ENCODE results near the gene CLCN6.
A peak's percentile ranks its signal among the peaks of the same experiment; 100 is the strongest.

The CLCN6 gene

DNA sequence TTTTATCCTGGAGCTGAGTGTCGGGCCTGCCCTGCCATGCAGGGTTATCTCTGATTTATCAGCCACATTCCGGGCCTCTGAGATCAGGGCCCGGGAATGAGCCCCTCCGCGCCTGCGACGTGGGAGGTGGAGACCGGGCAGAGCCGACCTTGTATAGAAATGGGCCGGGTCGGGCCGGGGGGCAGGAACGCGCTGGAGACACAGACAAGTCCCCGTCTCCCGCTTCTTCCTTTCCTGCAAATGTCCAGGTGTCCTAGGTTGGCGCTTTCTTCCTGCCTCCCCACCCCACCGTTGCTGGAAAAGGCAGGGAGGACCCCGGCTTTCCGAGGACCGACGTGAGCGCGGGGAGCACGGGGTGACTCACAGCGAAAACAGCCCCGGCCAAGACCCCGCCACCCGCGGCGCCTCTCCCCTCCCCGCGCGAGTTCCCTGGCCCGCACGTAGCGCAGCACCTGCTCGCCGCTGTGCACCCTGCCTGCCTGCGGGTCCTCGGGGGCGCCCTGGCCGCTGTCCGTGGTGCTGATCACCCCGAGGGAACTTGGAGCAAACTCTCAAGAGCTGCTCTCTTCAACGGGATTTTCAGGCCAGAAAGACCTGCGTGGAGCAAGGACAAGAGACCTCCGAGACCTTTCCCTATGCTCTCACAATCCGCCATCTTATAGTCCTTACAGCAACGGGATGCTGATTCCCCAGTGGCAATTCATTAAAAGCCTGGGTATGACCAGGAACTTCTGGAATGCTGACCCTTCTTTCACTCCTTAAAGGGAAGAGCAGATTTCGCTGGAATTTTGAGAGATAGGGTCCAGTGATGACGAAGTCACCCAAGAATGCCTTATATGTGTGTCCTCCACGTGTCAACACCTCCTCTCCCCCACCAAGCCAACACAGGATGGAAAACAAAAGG, 53.2 kb downstream of the CLCN6 start (continued):
- no peak for TF ChIP-seq ZNF23 (tag by site-specific recombination; IDR thresholded peaks at IDR 0.05; ENCODE audit: borderline replicate concordance)
- TF ChIP-seq, protein P1, sequence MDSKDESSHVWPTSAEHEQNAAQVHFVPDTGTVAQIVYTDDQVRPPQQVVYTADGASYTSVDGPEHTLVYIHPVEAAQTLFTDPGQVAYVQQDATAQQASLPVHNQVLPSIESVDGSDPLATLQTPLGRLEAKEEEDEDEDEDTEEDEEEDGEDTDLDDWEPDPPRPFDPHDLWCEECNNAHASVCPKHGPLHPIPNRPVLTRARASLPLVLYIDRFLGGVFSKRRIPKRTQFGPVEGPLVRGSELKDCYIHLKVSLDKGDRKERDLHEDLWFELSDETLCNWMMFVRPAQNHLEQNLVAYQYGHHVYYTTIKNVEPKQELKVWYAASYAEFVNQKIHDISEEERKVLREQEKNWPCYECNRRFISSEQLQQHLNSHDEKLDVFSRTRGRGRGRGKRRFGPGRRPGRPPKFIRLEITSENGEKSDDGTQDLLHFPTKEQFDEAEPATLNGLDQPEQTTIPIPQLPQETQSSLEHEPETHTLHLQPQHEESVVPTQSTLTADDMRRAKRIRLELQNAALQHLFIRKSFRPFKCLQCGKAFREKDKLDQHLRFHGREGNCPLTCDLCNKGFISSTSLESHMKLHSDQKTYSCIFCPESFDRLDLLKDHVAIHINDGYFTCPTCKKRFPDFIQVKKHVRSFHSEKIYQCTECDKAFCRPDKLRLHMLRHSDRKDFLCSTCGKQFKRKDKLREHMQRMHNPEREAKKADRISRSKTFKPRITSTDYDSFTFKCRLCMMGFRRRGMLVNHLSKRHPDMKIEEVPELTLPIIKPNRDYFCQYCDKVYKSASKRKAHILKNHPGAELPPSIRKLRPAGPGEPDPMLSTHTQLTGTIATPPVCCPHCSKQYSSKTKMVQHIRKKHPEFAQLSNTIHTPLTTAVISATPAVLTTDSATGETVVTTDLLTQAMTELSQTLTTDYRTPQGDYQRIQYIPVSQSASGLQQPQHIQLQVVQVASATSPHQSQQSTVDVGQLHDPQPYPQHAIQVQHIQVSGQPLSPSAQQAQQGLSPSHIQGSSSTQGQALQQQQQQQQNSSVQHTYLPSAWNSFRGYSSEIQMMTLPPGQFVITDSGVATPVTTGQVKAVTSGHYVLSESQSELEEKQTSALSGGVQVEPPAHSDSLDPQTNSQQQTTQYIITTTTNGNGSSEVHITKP (tag by site-specific recombination; IDR thresholded peaks at IDR 0.05) = 0 out of 2 replicates have a peak, but pooled peaks have one; percentile 38
- TF ChIP-seq ZBTB21 (tag by site-specific recombination; IDR thresholded peaks at IDR 0.05) = no peak
- no peak for TF ChIP-seq ZNF501 (tag by site-specific recombination; IDR thresholded peaks at IDR 0.05)
- TF ChIP-seq, protein P2, sequence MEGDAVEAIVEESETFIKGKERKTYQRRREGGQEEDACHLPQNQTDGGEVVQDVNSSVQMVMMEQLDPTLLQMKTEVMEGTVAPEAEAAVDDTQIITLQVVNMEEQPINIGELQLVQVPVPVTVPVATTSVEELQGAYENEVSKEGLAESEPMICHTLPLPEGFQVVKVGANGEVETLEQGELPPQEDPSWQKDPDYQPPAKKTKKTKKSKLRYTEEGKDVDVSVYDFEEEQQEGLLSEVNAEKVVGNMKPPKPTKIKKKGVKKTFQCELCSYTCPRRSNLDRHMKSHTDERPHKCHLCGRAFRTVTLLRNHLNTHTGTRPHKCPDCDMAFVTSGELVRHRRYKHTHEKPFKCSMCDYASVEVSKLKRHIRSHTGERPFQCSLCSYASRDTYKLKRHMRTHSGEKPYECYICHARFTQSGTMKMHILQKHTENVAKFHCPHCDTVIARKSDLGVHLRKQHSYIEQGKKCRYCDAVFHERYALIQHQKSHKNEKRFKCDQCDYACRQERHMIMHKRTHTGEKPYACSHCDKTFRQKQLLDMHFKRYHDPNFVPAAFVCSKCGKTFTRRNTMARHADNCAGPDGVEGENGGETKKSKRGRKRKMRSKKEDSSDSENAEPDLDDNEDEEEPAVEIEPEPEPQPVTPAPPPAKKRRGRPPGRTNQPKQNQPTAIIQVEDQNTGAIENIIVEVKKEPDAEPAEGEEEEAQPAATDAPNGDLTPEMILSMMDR (tag by site-specific recombination; IDR thresholded peaks at IDR 0.05) = peak; percentile 80
- TF ChIP-seq BCL11B (tag by site-specific recombination; IDR thresholded peaks at IDR 0.05; ENCODE audit: low read depth) = no peak
- TF ChIP-seq OSR2 (tag by site-specific recombination; IDR thresholded peaks at IDR 0.05) = no peak
- TF ChIP-seq ZNF169 (tag by site-specific recombination; IDR thresholded peaks at IDR 0.05) = no peak
- TF ChIP-seq, protein P3, sequence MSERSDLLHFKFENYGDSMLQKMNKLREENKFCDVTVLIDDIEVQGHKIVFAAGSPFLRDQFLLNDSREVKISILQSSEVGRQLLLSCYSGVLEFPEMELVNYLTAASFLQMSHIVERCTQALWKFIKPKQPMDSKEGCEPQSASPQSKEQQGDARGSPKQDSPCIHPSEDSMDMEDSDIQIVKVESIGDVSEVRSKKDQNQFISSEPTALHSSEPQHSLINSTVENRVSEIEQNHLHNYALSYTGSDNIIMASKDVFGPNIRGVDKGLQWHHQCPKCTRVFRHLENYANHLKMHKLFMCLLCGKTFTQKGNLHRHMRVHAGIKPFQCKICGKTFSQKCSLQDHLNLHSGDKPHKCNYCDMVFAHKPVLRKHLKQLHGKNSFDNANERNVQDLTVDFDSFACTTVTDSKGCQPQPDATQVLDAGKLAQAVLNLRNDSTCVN (tag by site-specific recombination; optimal IDR thresholded peaks at IDR 0.05) = peak; percentile 71
- TF ChIP-seq, protein P4, sequence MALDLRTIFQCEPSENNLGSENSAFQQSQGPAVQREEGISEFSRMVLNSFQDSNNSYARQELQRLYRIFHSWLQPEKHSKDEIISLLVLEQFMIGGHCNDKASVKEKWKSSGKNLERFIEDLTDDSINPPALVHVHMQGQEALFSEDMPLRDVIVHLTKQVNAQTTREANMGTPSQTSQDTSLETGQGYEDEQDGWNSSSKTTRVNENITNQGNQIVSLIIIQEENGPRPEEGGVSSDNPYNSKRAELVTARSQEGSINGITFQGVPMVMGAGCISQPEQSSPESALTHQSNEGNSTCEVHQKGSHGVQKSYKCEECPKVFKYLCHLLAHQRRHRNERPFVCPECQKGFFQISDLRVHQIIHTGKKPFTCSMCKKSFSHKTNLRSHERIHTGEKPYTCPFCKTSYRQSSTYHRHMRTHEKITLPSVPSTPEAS (tag by site-specific recombination; IDR thresholded peaks at IDR 0.05) = no peak
- TF ChIP-seq ZNF114 (tag by site-specific recombination; IDR thresholded peaks at IDR 0.05) = no peak
- TF ChIP-seq ZBTB7A (tag by site-specific recombination; IDR thresholded peaks at IDR 0.05; ENCODE audit: low read depth) = no peak
- TF ChIP-seq ZNF211 (tag by site-specific recombination; IDR thresholded peaks at IDR 0.05; ENCODE audit: low read depth) = no peak
- TF ChIP-seq HOXD13 (CRISPR knock-in tag; IDR thresholded peaks at IDR 0.05; ENCODE audit: borderline replicate concordance) = no peak
- no peak for TF ChIP-seq FEZF1 (tag by site-specific recombination; IDR thresholded peaks at IDR 0.05)
- no peak for TF ChIP-seq TRIM28 (IDR thresholded peaks at IDR 0.05; ENCODE audit: borderline replicate concordance, low read length)
- TF ChIP-seq IKZF3 (tag by site-specific recombination; IDR thresholded peaks at IDR 0.05) = no peak
- TF ChIP-seq, protein P5, sequence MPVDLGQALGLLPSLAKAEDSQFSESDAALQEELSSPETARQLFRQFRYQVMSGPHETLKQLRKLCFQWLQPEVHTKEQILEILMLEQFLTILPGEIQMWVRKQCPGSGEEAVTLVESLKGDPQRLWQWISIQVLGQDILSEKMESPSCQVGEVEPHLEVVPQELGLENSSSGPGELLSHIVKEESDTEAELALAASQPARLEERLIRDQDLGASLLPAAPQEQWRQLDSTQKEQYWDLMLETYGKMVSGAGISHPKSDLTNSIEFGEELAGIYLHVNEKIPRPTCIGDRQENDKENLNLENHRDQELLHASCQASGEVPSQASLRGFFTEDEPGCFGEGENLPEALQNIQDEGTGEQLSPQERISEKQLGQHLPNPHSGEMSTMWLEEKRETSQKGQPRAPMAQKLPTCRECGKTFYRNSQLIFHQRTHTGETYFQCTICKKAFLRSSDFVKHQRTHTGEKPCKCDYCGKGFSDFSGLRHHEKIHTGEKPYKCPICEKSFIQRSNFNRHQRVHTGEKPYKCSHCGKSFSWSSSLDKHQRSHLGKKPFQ (tag by site-specific recombination; IDR thresholded peaks at IDR 0.05) = no peak
- TF ChIP-seq ZSCAN23 (tag by site-specific recombination; IDR thresholded peaks at IDR 0.05) = no peak
- no peak for TF ChIP-seq ZNF555 (tag by site-specific recombination; conservative IDR thresholded peaks at IDR 0.05)
- no peak for TF ChIP-seq ZNF514 (tag by site-specific recombination; IDR thresholded peaks at IDR 0.05)
- no peak for TF ChIP-seq ZNF596 (tag by site-specific recombination; IDR thresholded peaks at IDR 0.05)
- no peak for TF ChIP-seq EGR2 (tag by site-specific recombination; IDR thresholded peaks at IDR 0.05; ENCODE audit: low read depth)
- TF ChIP-seq ZNF223 (tag by site-specific recombination; IDR thresholded peaks at IDR 0.05) = no peak
- no peak for TF ChIP-seq ZNF302 (tag by site-specific recombination; IDR thresholded peaks at IDR 0.05; ENCODE audit: low read depth)
- TF ChIP-seq ZFP3 (tag by site-specific recombination; IDR thresholded peaks at IDR 0.05; ENCODE audit: low read depth) = no peak
- no peak for TF ChIP-seq ZNF394 (tag by site-specific recombination; IDR thresholded peaks at IDR 0.05; ENCODE audit: borderline replicate concordance)
- TF ChIP-seq ZBTB8A (tag by site-specific recombination; IDR thresholded peaks at IDR 0.05) = no peak
- no peak for TF ChIP-seq ZNF155 (tag by site-specific recombination; IDR thresholded peaks at IDR 0.05)
- TF ChIP-seq SETDB1 (IDR thresholded peaks at IDR 0.05; ENCODE audit: insufficient read length, low read length) = no peak
- no peak for TF ChIP-seq ZBTB1 (tag by site-specific recombination; IDR thresholded peaks at IDR 0.05)
- no peak for TF ChIP-seq KLF7 (tag by site-specific recombination; IDR thresholded peaks at IDR 0.05; ENCODE audit: borderline replicate concordance)

Data from HEK293 (cell line).